Right lobe of liver (tissue), 4 donors: Measurements from ENCODE around the gene UNC119B.

Experiments
- CTCF ChIP-seq, 4 donors: fragments of 200-600 bp in 3 of 4; fragments of 450-650 bp in 1 of 4; IDR thresholded peaks; one replicate each; pipeline versions ENCODE4 v1.5.1 to v1.8.0; 2016 to 2022; ENCODE audit warnings: antibody characterized with exemption in 4 of 4, mild to moderate bottlenecking in 2 of 4
- POLR2A ChIP-seq: fragments of 450-650 bp; IDR thresholded peaks from one replicate; pipeline ENCODE4 v1.6.1; 2017; ENCODE audit warnings: antibody characterized with exemption, mild to moderate bottlenecking
- donor health status: DM: no; HTN: no; CAD: no.
- donor health status: DM: no; HTN: no; CAD: no.
- donor health status: DM: no; HTN: yes; CAD: no.

DNA sequence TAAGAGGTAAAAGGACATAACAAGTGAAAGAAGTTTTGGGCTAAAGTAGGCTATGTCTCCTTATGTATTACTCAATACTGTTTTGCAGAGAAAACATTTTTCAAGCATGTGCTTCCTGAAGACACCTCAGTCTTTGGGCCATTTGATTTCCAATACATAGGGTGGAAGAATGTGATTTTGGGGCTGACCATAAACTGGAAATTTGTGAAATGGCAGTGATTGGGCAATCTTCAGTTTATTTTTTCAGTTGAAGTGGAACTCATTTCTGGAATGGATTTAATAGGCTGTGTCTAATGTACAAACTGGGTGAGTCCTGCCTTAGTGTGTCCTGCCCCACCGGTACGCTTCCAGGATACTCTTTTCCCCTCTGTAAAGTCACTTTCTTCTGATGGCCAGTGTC, 12.5 kb downstream of the UNC119B start:
- TF ChIP-seq POLR2A (no peak), CTCF (IDR thresholded peaks at IDR 0.05) (no peak)
